HCT116 (cell line): ENCODE results near the gene CASZ1. TPM values are rescaled to one million over a fixed set of nuclear protein-coding genes. Genes with fewer than 3 reads are reported as not detected.

ENCODE experiments used
- ATAC-seq: fragments of 200-7000 bp; cut with Tn5 transposase; 2 replicates; pipeline ENCODE4 v1.9.1; 2020; ENCODE audit warnings: mild to moderate bottlenecking, moderate library complexity
- BruUV-seq: library from RNA; stranded (reverse); fragments of 400-500 nt; replicated peaks from 2 replicates; lab custom pipeline; 2021; lab: Mats Ljungman, UMichigan
- CTCF ChIA-PET: fragments of 300-600 bp; sonication (Branson Sonifier 250); formaldehyde crosslinking; loops from one replicate; lab custom pipeline; 2021; ENCODE audit warnings: antibody characterized with exemption; lab: Charles Lee
- POLR2A ChIA-PET: fragments of 300-600, 350-600 bp; sonication (Branson Sonifier 250); formaldehyde crosslinking; loops from one replicate; lab custom pipeline; 2021; ENCODE audit warnings: antibody characterized with exemption; lab: Charles Lee
- RAD21 ChIA-PET, 2 experiments: fragments of 300-600 bp; sonication (Branson Sonifier 250); formaldehyde crosslinking; loops; one replicate each; lab custom pipeline; 2023; ENCODE audit warnings: low total read pairs in 2 of 2; ENCODE audit not compliant: uncharacterized antibody in 2 of 2, unreplicated experiment in 2 of 2, low non-redundant PET in 1 of 2; lab: Charles Lee
- DNase-seq: peaks from one replicate; pipeline ENCODE4 v3.0.0-alpha.2; 2010; ENCODE audit warnings: low read depth, low spot score
- H2AFZ ChIP-seq: fragments of 200-600 bp; shearing (Covaris generic), sonication (generic); 2 replicates; pipeline ENCODE4 v1.6.1; 2017; ENCODE audit warnings: low read depth, mixed run types, mixed read lengths, antibody characterized with exemption, low read length; ENCODE audit not compliant: poor library complexity, severe bottlenecking
- H3K27ac ChIP-seq: 2 replicates; pipeline ENCODE4 v1.5.1; 2012; ENCODE audit warnings: low read depth, low read length
- H3K27me3 ChIP-seq: fragments of 200-600 bp; sonication (generic); 2 replicates; pipeline ENCODE4 v1.6.1; 2016; ENCODE audit warnings: mixed run types, low read length, mixed read lengths; ENCODE audit not compliant: insufficient read depth
- H3K36me3 ChIP-seq, 2 experiments: fragments of 200-500 bp in 1 of 2; fragments of 200-600 bp in 1 of 2; sonication (Bioruptor generic) in 1 of 2; sonication (generic) in 1 of 2; 2 replicates each; pipeline versions ENCODE4 v1.5.1 to v1.6.1; 2014 to 2016; ENCODE audit warnings: low read length in 2 of 2, inconsistent platforms in 1 of 2, mixed read lengths in 1 of 2, mixed run types in 1 of 2; ENCODE audit not compliant: insufficient read depth in 2 of 2, control insufficient read depth in 1 of 2
- H3K4me1 ChIP-seq, 2 experiments: fragments of 200-600 bp in 1 of 2; sonication (generic) in 1 of 2; 2 replicates each; pipeline versions ENCODE4 v1.5.1 to v1.6.1; 2012 to 2017; ENCODE audit warnings: low read length in 2 of 2, inconsistent platforms in 1 of 2, mild to moderate bottlenecking in 1 of 2, mixed read lengths in 1 of 2, mixed run types in 1 of 2, moderate library complexity in 1 of 2; ENCODE audit not compliant: insufficient read depth in 2 of 2, control insufficient read depth in 1 of 2
- H3K4me2 ChIP-seq: fragments of 200-600 bp; sonication (generic); 2 replicates; pipeline ENCODE4 v1.6.1; 2017; ENCODE audit warnings: mixed run types, low read length, mixed read lengths
- H3K4me3 ChIP-seq, 2 experiments: fragments of 200-600 bp in 1 of 2; sonication (generic) in 1 of 2; replicated peaks in 1 of 2; 2 replicates each; pipeline ENCODE4 v1.5.1; 2011 to 2016; ENCODE audit warnings: low read length in 2 of 2, control low read depth in 1 of 2, low read depth in 1 of 2, mild to moderate bottlenecking in 1 of 2, mixed read lengths in 1 of 2, mixed run types in 1 of 2
- H3K79me2 ChIP-seq: fragments of 200-600 bp; sonication (generic); 2 replicates; pipeline ENCODE4 v1.6.1; 2017; ENCODE audit warnings: mild to moderate bottlenecking, mixed run types, low read length, moderate library complexity, mixed read lengths; ENCODE audit not compliant: insufficient read depth
- H3K9ac ChIP-seq: fragments of 200-600 bp; sonication (generic); 2 replicates; pipeline ENCODE4 v1.6.1; 2016; ENCODE audit warnings: low read length, mixed read lengths
- H3K9me2 ChIP-seq: fragments of 200-600 bp; sonication (generic), shearing (Covaris generic); 2 replicates; pipeline ENCODE4 v1.6.1; 2017; ENCODE audit warnings: mixed run types, mild to moderate bottlenecking, moderate library complexity; ENCODE audit not compliant: insufficient read depth
- H3K9me3 ChIP-seq, 2 experiments: fragments of 200-500 bp in 1 of 2; fragments of 200-600 bp in 1 of 2; sonication (Bioruptor generic) in 1 of 2; sonication (generic) in 1 of 2; 2 replicates each; pipeline ENCODE4 v1.6.1; 2014 to 2017; ENCODE audit warnings: low read length in 2 of 2, mixed read lengths in 2 of 2, inconsistent platforms in 1 of 2, low read depth in 1 of 2, mild to moderate bottlenecking in 1 of 2, mixed run types in 1 of 2, moderate library complexity in 1 of 2; ENCODE audit not compliant: control insufficient read depth in 1 of 2, insufficient read depth in 1 of 2
- H4K20me1 ChIP-seq: fragments of 200-600 bp; sonication (generic), shearing (Covaris generic); 2 replicates; pipeline ENCODE4 v1.6.1; 2017; ENCODE audit warnings: mixed run types, mild to moderate bottlenecking, moderate library complexity; ENCODE audit not compliant: insufficient read depth
- CBX3 ChIP-seq: IDR thresholded peaks from 2 replicates; pipeline ENCODE4 v1.6.1; 2012; ENCODE audit warnings: low read depth
- CEBPB ChIP-seq: IDR thresholded peaks from 2 replicates; pipeline ENCODE4 v1.6.1; 2012; ENCODE audit warnings: low read depth
- ELF1 ChIP-seq: IDR thresholded peaks from 2 replicates; pipeline ENCODE4 v1.6.1; 2012; ENCODE audit warnings: low read depth, borderline replicate concordance
- FOSL1 ChIP-seq: IDR thresholded peaks from 2 replicates; pipeline ENCODE4 v1.6.1; 2012; ENCODE audit warnings: low read depth
- JUND ChIP-seq: IDR thresholded peaks from 2 replicates; pipeline ENCODE4 v1.6.1; 2012
- RAD21 ChIP-seq: IDR thresholded peaks from 2 replicates; pipeline ENCODE4 v1.6.1; 2012; ENCODE audit warnings: low read depth, mild to moderate bottlenecking
- SIN3A ChIP-seq: IDR thresholded peaks from 2 replicates; pipeline ENCODE4 v1.6.1; 2012; ENCODE audit warnings: low read depth
- SP1 ChIP-seq: IDR thresholded peaks from 2 replicates; pipeline ENCODE4 v1.6.1; 2012; ENCODE audit warnings: low read depth
- ZNF274 ChIP-seq: fragments of 200-500 bp; sonication (Bioruptor generic); IDR thresholded peaks from 2 replicates; pipeline ENCODE4 v1.6.1; 2014; ENCODE audit warnings: mild to moderate bottlenecking, low read depth, low read length, inconsistent platforms
- intact Hi-C: fragments of 100-400 bp; cut with micrococcal nuclease; formaldehyde crosslinking; loops from 2 replicates; pipeline ENCODE4 v1.10.0; 2022
- total RNA-seq: library from RNA; stranded (reverse); gene quantifications from one replicate; pipeline ENCODE4 v1.2.1, GENCODE V29; 2021; ENCODE audit not compliant: unreplicated experiment
- TF ChIP-seq, protein P1 (sequence below), 3 experiments: fragments of 200-600 bp in 1 of 3; sonication (generic) in 1 of 3; IDR thresholded peaks in 2 of 3; conservative IDR thresholded peaks in 1 of 3; 2 replicates each; pipeline ENCODE4 v1.5.1; 2012 to 2017; ENCODE audit warnings: low read depth in 2 of 3, low read length in 2 of 3, antibody characterized with exemption in 1 of 3, borderline replicate concordance in 1 of 3, control low read depth in 1 of 3, mild to moderate bottlenecking in 1 of 3, mixed read lengths in 1 of 3, mixed run types in 1 of 3, moderate library complexity in 1 of 3; ENCODE audit not compliant: insufficient read depth in 1 of 3
- TF ChIP-seq, protein P2 (sequence below): IDR thresholded peaks from 2 replicates; pipeline ENCODE4 v1.6.1; 2012
- TF ChIP-seq, protein P3 (sequence below): IDR thresholded peaks from 2 replicates; pipeline ENCODE4 v1.6.1; 2012; ENCODE audit warnings: low read depth

Gene CASZ1
- total RNA-seq, 1 experiment from 2014 or later = 7.7 TPM

DNA sequence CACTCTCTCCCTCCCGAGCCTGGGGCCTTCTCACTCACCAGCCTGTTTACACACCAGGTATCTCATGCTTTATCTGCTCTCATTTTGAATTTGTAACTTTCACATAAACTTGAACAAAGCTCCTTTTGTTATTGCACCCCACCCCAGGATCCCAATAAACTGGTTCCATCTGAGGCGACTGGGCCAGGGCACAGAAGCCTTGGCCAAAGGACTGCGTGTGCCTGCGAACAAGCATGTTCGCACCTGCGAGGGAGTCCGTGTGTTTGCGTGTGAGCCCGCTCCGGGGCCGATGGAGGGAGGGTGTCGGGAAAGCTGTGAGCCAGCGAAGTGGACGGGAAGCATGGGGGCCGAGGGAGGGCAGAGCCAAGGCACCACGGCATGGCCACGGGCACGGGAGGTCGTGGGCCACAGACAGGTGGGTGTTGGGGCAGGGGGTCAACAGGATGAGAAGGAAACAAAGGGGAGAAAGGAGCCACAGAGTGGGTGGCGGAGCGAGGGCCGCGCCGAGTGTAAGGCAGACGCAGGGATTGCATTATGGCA is 98.8 kb downstream of the CASZ1 start:
- ATAC-seq (no peak), DNase-seq (no peak)
- intact Hi-C loops = no loop called here
- Histone ChIP-seq H3K4me1 (peaks cover 15 to 31% of the 10 kb centered on the region in 2 experiments), H3K9me3 (no peaks in the 10 kb centered on the region), H3K36me3 (no peaks in the 10 kb centered on the region), H3K4me3 (no peak overlapping the region), H3K4me2 (no peak overlapping the region), H3K27me3 (no peaks in the 10 kb centered on the region), H2AFZ (no peak overlapping the region), H3K9me2 (no peaks in the 10 kb centered on the region), H4K20me1 (no peaks in the 10 kb centered on the region), H3K9ac (no peak overlapping the region), H3K79me2 (no peaks in the 10 kb centered on the region), H3K27ac (no peak overlapping the region)
- CTCF ChIA-PET = no interaction called here
- RAD21 ChIA-PET = no interaction called here
- BruUV-seq = no TSS peak
- TF ChIP-seq FOSL1 = no peak
- TF ChIP-seq JUND = no peak
- TF ChIP-seq, protein P1, sequence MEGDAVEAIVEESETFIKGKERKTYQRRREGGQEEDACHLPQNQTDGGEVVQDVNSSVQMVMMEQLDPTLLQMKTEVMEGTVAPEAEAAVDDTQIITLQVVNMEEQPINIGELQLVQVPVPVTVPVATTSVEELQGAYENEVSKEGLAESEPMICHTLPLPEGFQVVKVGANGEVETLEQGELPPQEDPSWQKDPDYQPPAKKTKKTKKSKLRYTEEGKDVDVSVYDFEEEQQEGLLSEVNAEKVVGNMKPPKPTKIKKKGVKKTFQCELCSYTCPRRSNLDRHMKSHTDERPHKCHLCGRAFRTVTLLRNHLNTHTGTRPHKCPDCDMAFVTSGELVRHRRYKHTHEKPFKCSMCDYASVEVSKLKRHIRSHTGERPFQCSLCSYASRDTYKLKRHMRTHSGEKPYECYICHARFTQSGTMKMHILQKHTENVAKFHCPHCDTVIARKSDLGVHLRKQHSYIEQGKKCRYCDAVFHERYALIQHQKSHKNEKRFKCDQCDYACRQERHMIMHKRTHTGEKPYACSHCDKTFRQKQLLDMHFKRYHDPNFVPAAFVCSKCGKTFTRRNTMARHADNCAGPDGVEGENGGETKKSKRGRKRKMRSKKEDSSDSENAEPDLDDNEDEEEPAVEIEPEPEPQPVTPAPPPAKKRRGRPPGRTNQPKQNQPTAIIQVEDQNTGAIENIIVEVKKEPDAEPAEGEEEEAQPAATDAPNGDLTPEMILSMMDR (IDR thresholded peaks at IDR 0.05 in 2 of 3, conservative IDR thresholded peaks at IDR 0.05 in 1 of 3; ENCODE audit: borderline replicate concordance in 1 of 3, insufficient read depth in 1 of 3, low read depth in 2 of 3, low read length in 2 of 3) = no peak
- no peak for TF ChIP-seq RAD21
- no peak for TF ChIP-seq CEBPB
- TF ChIP-seq, protein P2, sequence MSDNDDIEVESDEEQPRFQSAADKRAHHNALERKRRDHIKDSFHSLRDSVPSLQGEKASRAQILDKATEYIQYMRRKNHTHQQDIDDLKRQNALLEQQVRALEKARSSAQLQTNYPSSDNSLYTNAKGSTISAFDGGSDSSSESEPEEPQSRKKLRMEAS = no peak
- no peak for TF ChIP-seq ZNF274
- no peak for TF ChIP-seq SP1
- no peak for TF ChIP-seq SIN3A
- TF ChIP-seq, protein P3, sequence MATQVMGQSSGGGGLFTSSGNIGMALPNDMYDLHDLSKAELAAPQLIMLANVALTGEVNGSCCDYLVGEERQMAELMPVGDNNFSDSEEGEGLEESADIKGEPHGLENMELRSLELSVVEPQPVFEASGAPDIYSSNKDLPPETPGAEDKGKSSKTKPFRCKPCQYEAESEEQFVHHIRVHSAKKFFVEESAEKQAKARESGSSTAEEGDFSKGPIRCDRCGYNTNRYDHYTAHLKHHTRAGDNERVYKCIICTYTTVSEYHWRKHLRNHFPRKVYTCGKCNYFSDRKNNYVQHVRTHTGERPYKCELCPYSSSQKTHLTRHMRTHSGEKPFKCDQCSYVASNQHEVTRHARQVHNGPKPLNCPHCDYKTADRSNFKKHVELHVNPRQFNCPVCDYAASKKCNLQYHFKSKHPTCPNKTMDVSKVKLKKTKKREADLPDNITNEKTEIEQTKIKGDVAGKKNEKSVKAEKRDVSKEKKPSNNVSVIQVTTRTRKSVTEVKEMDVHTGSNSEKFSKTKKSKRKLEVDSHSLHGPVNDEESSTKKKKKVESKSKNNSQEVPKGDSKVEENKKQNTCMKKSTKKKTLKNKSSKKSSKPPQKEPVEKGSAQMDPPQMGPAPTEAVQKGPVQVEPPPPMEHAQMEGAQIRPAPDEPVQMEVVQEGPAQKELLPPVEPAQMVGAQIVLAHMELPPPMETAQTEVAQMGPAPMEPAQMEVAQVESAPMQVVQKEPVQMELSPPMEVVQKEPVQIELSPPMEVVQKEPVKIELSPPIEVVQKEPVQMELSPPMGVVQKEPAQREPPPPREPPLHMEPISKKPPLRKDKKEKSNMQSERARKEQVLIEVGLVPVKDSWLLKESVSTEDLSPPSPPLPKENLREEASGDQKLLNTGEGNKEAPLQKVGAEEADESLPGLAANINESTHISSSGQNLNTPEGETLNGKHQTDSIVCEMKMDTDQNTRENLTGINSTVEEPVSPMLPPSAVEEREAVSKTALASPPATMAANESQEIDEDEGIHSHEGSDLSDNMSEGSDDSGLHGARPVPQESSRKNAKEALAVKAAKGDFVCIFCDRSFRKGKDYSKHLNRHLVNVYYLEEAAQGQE = no peak
- TF ChIP-seq CBX3 = no peak
- no peak for TF ChIP-seq ELF1
- POLR2A ChIA-PET = no interaction called here
